Heart left ventricle (tissue), 16 donors: Measurements from ENCODE around the gene INSIG2. TPM values are rescaled to one million over a fixed set of nuclear protein-coding genes. Genes with fewer than 3 reads are reported as not detected.

ENCODE experiments used
- ATAC-seq, 4 donors: fragments of 200-7000 bp; cut with Tn5 transposase; one replicate each; pipeline ENCODE4 v1.9.1; 2020 to 2022; ENCODE audit warnings: moderate library complexity in 4 of 4, mild to moderate bottlenecking in 3 of 4, moderate number of reproducible peaks in 1 of 4
- DNase-seq, 5 donors: peaks; one replicate each; pipeline ENCODE4 v3.0.0-alpha.2; 2020
- H3K27ac ChIP-seq, 12 donors: fragments of 200-600 bp; sonication (generic) in 4 of 12; one replicate each; pipeline versions ENCODE4 v1.5.0 to v1.8.0; 2016 to 2022; ENCODE audit warnings: mild to moderate bottlenecking in 2 of 12
- H3K27me3 ChIP-seq, 9 donors: fragments of 200-600 bp; sonication (generic) in 2 of 9; one replicate each; pipeline versions ENCODE4 v1.5.1 to v1.8.0; 2016 to 2022; ENCODE audit warnings: mild to moderate bottlenecking in 3 of 9
- H3K36me3 ChIP-seq, 9 donors: fragments of 200-600 bp; sonication (generic) in 2 of 9; one replicate each; pipeline versions ENCODE4 v1.5.0 to v1.8.0; 2018 to 2022; ENCODE audit warnings: mild to moderate bottlenecking in 2 of 9
- H3K4me1 ChIP-seq, 12 donors: fragments of 200-600 bp; sonication (generic) in 4 of 12; one replicate each; pipeline versions ENCODE4 v1.5.0 to v1.8.0; 2016 to 2022; ENCODE audit warnings: mild to moderate bottlenecking in 3 of 12
- H3K4me3 ChIP-seq, 12 donors: fragments of 200-600 bp; sonication (generic) in 4 of 12; one replicate each; pipeline versions ENCODE4 v1.5.0 to v1.8.0; 2017 to 2022; ENCODE audit warnings: mild to moderate bottlenecking in 9 of 12, moderate library complexity in 4 of 12
- H3K9me3 ChIP-seq, 12 donors: fragments of 200-600 bp; sonication (generic) in 4 of 12; one replicate each; pipeline versions ENCODE4 v1.5.0 to v1.8.0; 2016 to 2022; ENCODE audit warnings: mild to moderate bottlenecking in 1 of 12
- POLR2A ChIP-seq, 2 donors: fragments of 450-650 bp; IDR thresholded peaks; one replicate each; pipeline ENCODE4 v1.6.1; 2017; ENCODE audit warnings: antibody characterized with exemption in 2 of 2, mild to moderate bottlenecking in 2 of 2, moderate library complexity in 2 of 2
- WGBS, 4 donors: extraction: QIAGEN DNeasy Blood & Tissue Kit in 2 of 4; methylation state at CpG; one replicate each; pipeline versions ENCODE4 v1.1.5 to v1.1.7; 2013 to 2018; 5-methylcytosine and 5-hydroxymethylcytosine counted together
- intact Hi-C, 10 donors: fragments of 100-400 bp; cut with DNase I; formaldehyde crosslinking; loops; one replicate each; pipeline versions ENCODE4 v1.11.1 to v1.14.2; 2022
- polyA plus RNA-seq, 2 donors: library from polyadenylated mRNA; stranded (reverse); fragments of 200-250 nt; gene quantifications; one replicate each; pipeline ENCODE4 v1.2.3, GENCODE V29; 2013
- total RNA-seq, 9 donors: library from RNA; depleted of rRNA in 2 of 9; stranded (reverse); fragments of >200 nt in 2 of 9; fragmentation: NEBNext Ultra II Directional in 3 of 9; extraction: Animal tissue kit (Norgen Biotek cat#: 25700) in 3 of 9; gene quantifications; one replicate each; pipeline versions ENCODE4 v1.1.0 to v1.2.4, GENCODE V29; 2016 to 2023
- TF ChIP-seq, protein P1 (sequence below), 12 donors: fragments of 200-600 bp; sonication (generic) in 4 of 12; IDR thresholded peaks; one replicate each; pipeline versions ENCODE4 v1.5.0 to v1.8.0; 2018 to 2022; ENCODE audit warnings: antibody characterized with exemption in 12 of 12, mild to moderate bottlenecking in 5 of 12
- donor health status: ischemic (EF 13 %, LVEDD 7.1; RV severe dilation, severe dysfunction).
- donor health status: healthy with polysubstance abuse.
- donor health status: DM: no; HTN: yes; CAD: no.
- donor health status: DM: no; HTN: no; CAD: no.
- donor health status: ischemic (EF 25% LVEDD 6.9; RV normal size, moderate dysfunction).
- donor health status: ischemic (EF 25% LVEDD 5.7; RV mildly dilated, moderate dysfunction).
- donor health status: healthy.
- donor health status: DM: yes; HTN: yes; CAD: no.
- donor health status: ischemic (EF 35%, LVEDD 5.7; RV mildly dilated, moderate dysfunction).
- donor health status: nonischemic (EF 11% LVEDD 7.7; RV severe dilation, severe dysfunction).
- donor health status: DM: yes; HTN: yes; CAD: no.
- donor health status: PGD.
- donor health status: ischemic (EF 29% LVEDD 5.4; RV normal size, mild dysfunction).
- donor health status: nonischemic (EF 23%, LVEDD 6.1; RV moderate dilation, normal function).

Gene INSIG2
- total and polyA plus RNA-seq, 11 donors = 6.5 to 16.4 (median 13.7) TPM

DNA sequence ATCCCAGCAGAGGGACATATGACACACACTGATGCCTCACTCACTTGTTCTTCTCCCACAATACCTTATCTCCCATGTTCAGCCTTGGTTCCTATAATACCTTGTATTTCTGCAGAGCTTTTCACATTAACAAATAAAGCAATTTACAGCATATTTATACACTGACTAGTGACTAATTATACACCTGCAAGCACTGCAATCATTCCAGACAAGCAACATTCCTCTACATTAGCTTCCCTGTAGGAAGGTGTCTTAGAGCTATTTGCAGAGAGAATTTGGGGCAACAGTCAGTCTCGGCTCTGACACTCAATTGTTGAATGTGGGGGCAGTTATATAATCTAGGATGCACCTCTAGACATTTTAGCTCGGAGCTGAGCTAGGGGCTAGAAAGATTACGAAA lies 9.5 kb upstream of the INSIG2 start:
- no peak for ATAC-seq
- H3K36me3 ChIP-seq = no peaks in the 10 kb centered on the region
- TF ChIP-seq, protein P1, sequence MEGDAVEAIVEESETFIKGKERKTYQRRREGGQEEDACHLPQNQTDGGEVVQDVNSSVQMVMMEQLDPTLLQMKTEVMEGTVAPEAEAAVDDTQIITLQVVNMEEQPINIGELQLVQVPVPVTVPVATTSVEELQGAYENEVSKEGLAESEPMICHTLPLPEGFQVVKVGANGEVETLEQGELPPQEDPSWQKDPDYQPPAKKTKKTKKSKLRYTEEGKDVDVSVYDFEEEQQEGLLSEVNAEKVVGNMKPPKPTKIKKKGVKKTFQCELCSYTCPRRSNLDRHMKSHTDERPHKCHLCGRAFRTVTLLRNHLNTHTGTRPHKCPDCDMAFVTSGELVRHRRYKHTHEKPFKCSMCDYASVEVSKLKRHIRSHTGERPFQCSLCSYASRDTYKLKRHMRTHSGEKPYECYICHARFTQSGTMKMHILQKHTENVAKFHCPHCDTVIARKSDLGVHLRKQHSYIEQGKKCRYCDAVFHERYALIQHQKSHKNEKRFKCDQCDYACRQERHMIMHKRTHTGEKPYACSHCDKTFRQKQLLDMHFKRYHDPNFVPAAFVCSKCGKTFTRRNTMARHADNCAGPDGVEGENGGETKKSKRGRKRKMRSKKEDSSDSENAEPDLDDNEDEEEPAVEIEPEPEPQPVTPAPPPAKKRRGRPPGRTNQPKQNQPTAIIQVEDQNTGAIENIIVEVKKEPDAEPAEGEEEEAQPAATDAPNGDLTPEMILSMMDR (IDR thresholded peaks at IDR 0.05) = no peak
- no peak for TF ChIP-seq POLR2A (IDR thresholded peaks at IDR 0.05)
- H3K27ac ChIP-seq = no peak overlapping the region
- 49 to 55% (median 53%) methylated on average over 3 of the region's 3 CpGs for WGBS, 4 donors
- no peaks in the 10 kb centered on the region for H3K9me3 ChIP-seq
- no peak for DNase-seq
- peaks cover 0 to 5% (median 0%) of the 10 kb centered on the region in 9 donors for H3K27me3 ChIP-seq
- H3K4me1 ChIP-seq = peaks cover 0 to 5% (median 0%) of the 10 kb centered on the region in 12 donors
- intact Hi-C loops = no loop called here
- H3K4me3 ChIP-seq = no peak overlapping the region

GRCh38 chr2:118084491-118085089 lies 3.7 kb upstream of the INSIG2 start:
- intact Hi-C loops = loop anchor here in 4 of 10 donors (5.0 to 10.0 kb wide), 3 partner anchors 100 to 270 kb away; partner anchors contain the start of gene DDX18 (in 1 of the 4)
- H3K27me3 ChIP-seq = peaks cover 0 to 2% (median 0%) of the 10 kb centered on the region in 9 donors
- no peak for TF ChIP-seq POLR2A (IDR thresholded peaks at IDR 0.05)
- TF ChIP-seq, protein P1 (IDR thresholded peaks at IDR 0.05) = no peak

GRCh38 chr2:118085173-118086023 lies 2.9 kb upstream of the INSIG2 start:
- WGBS, 4 donors = 91 to 96% (median 91%) methylated on average over 2 of the region's 2 CpGs
- no peaks in the 10 kb centered on the region for H3K36me3 ChIP-seq
- intact Hi-C loops = loop anchor here in 4 of 10 donors (5.0 to 10.0 kb wide), 3 partner anchors 99 to 271 kb away; partner anchors contain the start of gene DDX18 (in 1 of the 4)
- H3K27ac ChIP-seq = no peak overlapping the region
- H3K4me1 ChIP-seq = peaks cover 0 to 21% (median 11%) of the 10 kb centered on the region in 12 donors
- DNase-seq = no peak
- H3K9me3 ChIP-seq = no peaks in the 10 kb centered on the region
- no peak overlapping the region for H3K4me3 ChIP-seq
- no peaks in the 10 kb centered on the region for H3K27me3 ChIP-seq
- TF ChIP-seq POLR2A (IDR thresholded peaks at IDR 0.05) = no peak
- TF ChIP-seq, protein P1 (IDR thresholded peaks at IDR 0.05) = no peak
- ATAC-seq = no peak

More at GRCh38 chr2:118084491-118085089, 3.7 kb upstream of the INSIG2 start:
- 85 to 92% (median 89%) methylated on average over 5 of the region's 5 CpGs for WGBS, 4 donors
- no peak for DNase-seq
- no peak for ATAC-seq
- H3K4me1 ChIP-seq = peaks cover 0 to 14% (median 5%) of the 10 kb centered on the region in 12 donors
- no peaks in the 10 kb centered on the region for H3K9me3 ChIP-seq
- H3K36me3 ChIP-seq = no peaks in the 10 kb centered on the region
- no peak overlapping the region for H3K4me3 ChIP-seq
- no peak overlapping the region for H3K27ac ChIP-seq
